Testis (tissue), 3 donors: ENCODE results near the gene CEP72. TPM values are rescaled to one million over a fixed set of nuclear protein-coding genes. Genes with fewer than 3 reads are reported as not detected.
"Not testable (repeated sequence)": the region's sequence is repeated elsewhere in the genome, so short reads cannot be mapped to it uniquely, and the experiment has no call there.

Experiments used
- DNase-seq: peaks from one replicate; pipeline ENCODE4 v3.0.0-alpha.2; 2019
- H3K27ac ChIP-seq, 2 donors: fragments of 200-600 bp; sonication (generic); one replicate each; pipeline ENCODE4 v1.5.1; 2019
- H3K27me3 ChIP-seq: fragments of 200-600 bp; sonication (generic); one replicate; pipeline ENCODE4 v1.5.1; 2019
- H3K36me3 ChIP-seq: fragments of 200-600 bp; sonication (generic); one replicate; pipeline ENCODE4 v1.5.1; 2017; ENCODE audit warnings: low read depth; ENCODE audit errors: missing control alignments
- H3K4me1 ChIP-seq: fragments of 200-600 bp; sonication (generic); one replicate; pipeline ENCODE4 v1.5.1; 2019
- H3K4me3 ChIP-seq, 2 donors: fragments of 200-600 bp; sonication (generic); one replicate each; pipeline ENCODE4 v1.5.1; 2017 to 2019
- H3K9me3 ChIP-seq: fragments of 200-600 bp; sonication (generic); one replicate; pipeline ENCODE4 v1.5.1; 2017
- CTCF ChIP-seq, 3 experiments: fragments of 450-650 bp in 2 of 3; fragments of 200-600 bp in 1 of 3; sonication (generic) in 1 of 3; IDR thresholded peaks; one replicate each; pipeline ENCODE4 v1.5.1; 2016 to 2019; ENCODE audit warnings: antibody characterized with exemption in 3 of 3, mild to moderate bottlenecking in 2 of 3, moderate library complexity in 1 of 3
- POLR2A ChIP-seq: fragments of 450-650 bp; IDR thresholded peaks from one replicate; pipeline ENCODE4 v1.6.1; 2017; ENCODE audit warnings: antibody characterized with exemption, mild to moderate bottlenecking, moderate library complexity
- WGBS, 2 donors: methylation state at CpG; one replicate each; pipeline ENCODE4 v1.1.5; 2018; 5-methylcytosine and 5-hydroxymethylcytosine counted together
- intact Hi-C: fragments of 100-400 bp; cut with DNase I; formaldehyde crosslinking; loops from one replicate; pipeline ENCODE4 v1.15.1; 2023; ENCODE audit warnings: low total_unique reads
- polyA plus RNA-seq: library from polyadenylated mRNA; stranded (reverse); fragments of 350-450 nt; fragmentation: Illumina TruSeq; extraction: RNeasy Lipid Tissue Mini Kit (QIAGEN cat#74804); gene quantifications from one replicate; pipeline ENCODE4 v1.2.3, GENCODE V29; 2014; ENCODE audit warnings: low read depth, low replicate concordance; ENCODE audit not compliant: insufficient read depth
- total RNA-seq, 2 donors: library from RNA; depleted of rRNA; stranded (reverse); fragments of >200 nt; gene quantifications; one replicate each; pipeline ENCODE4 v1.2.3, GENCODE V29; 2016

The CEP72 gene
- total and polyA plus RNA-seq, 3 donors from 2014 or later, result 18.5 to 31.2 (median 19.8) TPM

GRCh38 chr5:573976-574375 is 38.2 kb upstream of the CEP72 start:
- TF ChIP-seq CTCF (IDR thresholded peaks at IDR 0.05), result no peak
- no peak for TF ChIP-seq POLR2A
- 51 to 64% methylated on average over 15 to 16 of the region's 16 CpGs for WGBS, 2 donors
- no peaks in the 10 kb centered on the region for H3K36me3 ChIP-seq
- H3K27me3 ChIP-seq, result no peaks in the 10 kb centered on the region
- H3K4me1 ChIP-seq, result no peaks in the 10 kb centered on the region
- intact Hi-C loops, result no loop called here
- H3K4me3 ChIP-seq, result no peak overlapping the region
- no peaks in the 10 kb centered on the region for H3K9me3 ChIP-seq
- no peak for DNase-seq
- no peak overlapping the region for H3K27ac ChIP-seq

DNA sequence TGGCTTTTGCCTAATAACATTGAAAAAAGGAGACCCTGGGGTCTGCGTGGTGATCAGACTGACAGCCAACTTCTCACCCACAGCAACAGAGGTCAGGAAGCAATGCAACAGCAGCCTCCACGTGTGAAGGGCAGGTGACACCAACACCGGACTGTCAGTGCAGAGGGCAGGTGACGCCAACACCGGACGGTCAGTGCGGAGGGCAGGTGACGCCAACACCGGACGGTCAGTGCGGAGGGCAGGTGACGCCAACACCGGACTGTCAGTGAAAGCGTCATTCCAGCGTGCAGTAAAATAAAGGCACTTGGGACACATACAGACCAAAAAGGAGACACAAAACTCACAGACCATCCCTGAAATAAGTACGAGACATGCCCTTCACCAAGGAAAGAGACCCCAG is 37.2 kb upstream of the CEP72 start:
- DNase-seq, result no peak
- TF ChIP-seq POLR2A, result no peak
- TF ChIP-seq CTCF (IDR thresholded peaks at IDR 0.05), result no peak
- Histone ChIP-seq H3K27ac (no peak overlapping the region), H3K9me3 (no peaks in the 10 kb centered on the region), H3K27me3 (no peaks in the 10 kb centered on the region), H3K4me3 (no peak overlapping the region), H3K36me3 (no peaks in the 10 kb centered on the region), H3K4me1 (no peaks in the 10 kb centered on the region)
- intact Hi-C loops, result no loop called here
- WGBS, 2 donors, result 91 to 95% methylated on average over 16 of the region's 16 CpGs

GRCh38 chr5:575636-576035 is 36.5 kb upstream of the CEP72 start:
- intact Hi-C loops, result no loop called here
- no peaks in the 10 kb centered on the region for H3K27me3 ChIP-seq
- no peak for TF ChIP-seq POLR2A
- TF ChIP-seq CTCF (IDR thresholded peaks at IDR 0.05), result no peak
- no peaks in the 10 kb centered on the region for H3K36me3 ChIP-seq
- H3K9me3 ChIP-seq, result no peaks in the 10 kb centered on the region
- no peaks in the 10 kb centered on the region for H3K4me1 ChIP-seq
- H3K27ac ChIP-seq, result no peak overlapping the region
- no peak overlapping the region for H3K4me3 ChIP-seq
- 78 to 86% methylated on average over 4 of the region's 4 CpGs for WGBS, 2 donors
- DNase-seq, result no peak

GRCh38 chr5:577214-577613 is 34.9 kb upstream of the CEP72 start:
- H3K36me3 ChIP-seq, H3K4me1 ChIP-seq, H3K27ac ChIP-seq, H3K4me3 ChIP-seq, H3K27me3 ChIP-seq, H3K9me3 ChIP-seq, intact Hi-C loops: not testable (repeated sequence)
- 93 to 100% methylated on average over 2 of the region's 2 CpGs for WGBS, 2 donors
- DNase-seq, result peak; percentile 10

DNA sequence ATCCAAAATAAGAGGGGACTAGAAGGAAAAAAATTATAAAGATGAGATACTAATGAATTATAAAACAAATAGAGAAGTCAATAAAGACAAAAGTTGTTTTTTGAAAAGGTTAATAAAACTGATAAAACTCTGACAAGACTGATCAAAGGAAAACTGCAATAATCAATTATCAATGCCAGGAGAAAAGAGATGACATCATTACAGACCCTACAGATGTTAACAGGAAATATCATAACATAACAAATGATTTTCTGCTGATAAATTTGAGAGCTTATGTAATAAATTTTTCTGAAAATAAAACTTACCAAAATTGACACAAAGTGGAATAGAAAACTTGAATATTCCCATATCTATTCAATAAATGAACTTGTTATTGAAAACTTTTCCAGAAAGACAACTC is 34.3 kb upstream of the CEP72 start:
- TF ChIP-seq CTCF (IDR thresholded peaks at IDR 0.05), result no peak
- no peak for TF ChIP-seq POLR2A
- no peaks in the 10 kb centered on the region for H3K36me3 ChIP-seq

More for the DNA sequence above, 34.3 kb upstream of the CEP72 start:
- H3K4me3 ChIP-seq, result no peak overlapping the region
- H3K4me1 ChIP-seq, result no peaks in the 10 kb centered on the region
- no peak overlapping the region for H3K27ac ChIP-seq
- no peak for DNase-seq
- intact Hi-C loops, result no loop called here
- H3K27me3 ChIP-seq, result no peaks in the 10 kb centered on the region
- H3K9me3 ChIP-seq, result no peaks in the 10 kb centered on the region
